GM18519 (cell line): ENCODE measurements around the gene PTPRG.

Source experiments
- ATAC-seq: cut with Tn5 transposase; IDR thresholded peaks from one replicate; pipeline ENCODE4 v1.9.1; 2021; ENCODE audit warnings: mild to moderate bottlenecking, moderate library complexity; ENCODE audit not compliant: unreplicated experiment, low FRiP score

Gene PTPRG

GRCh38 chr3:62178739-62179600 is 617.6 kb downstream of the PTPRG start:
- ATAC-seq = no peak

- ATAC-seq = no peak
These were observed 619.1 kb downstream of the PTPRG start for GRCh38 chr3:62180514-62180913.

- ATAC-seq = no peak
These were observed 621.7 kb downstream of the PTPRG start for GRCh38 chr3:62183087-62183486.

GRCh38 chr3:62183969-62184368 is 622.6 kb downstream of the PTPRG start:
- ATAC-seq = no peak

- ATAC-seq = no peak
These were observed 623.2 kb downstream of the PTPRG start for GRCh38 chr3:62184559-62184958.

- ATAC-seq = no peak
These were observed 625.7 kb downstream of the PTPRG start for GRCh38 chr3:62187022-62187431.

GRCh38 chr3:62188681-62189375 is 627.5 kb downstream of the PTPRG start:
- ATAC-seq = no peak

- no peak for ATAC-seq
These were observed 628.0 kb downstream of the PTPRG start for GRCh38 chr3:62189376-62189698.

GRCh38 chr3:62192891-62193290 is 631.5 kb downstream of the PTPRG start:
- no peak for ATAC-seq

- no peak for ATAC-seq
These were observed 632.4 kb downstream of the PTPRG start for GRCh38 chr3:62193586-62194345.

- ATAC-seq = no peak
These were observed 636.1 kb downstream of the PTPRG start for GRCh38 chr3:62197350-62198012.

- no peak for ATAC-seq
These were observed 637.8 kb downstream of the PTPRG start for GRCh38 chr3:62199126-62199525.

GRCh38 chr3:62201438-62202035 is 640.2 kb downstream of the PTPRG start:
- no peak for ATAC-seq

GRCh38 chr3:62203152-62203551 is 641.8 kb downstream of the PTPRG start:
- no peak for ATAC-seq

- no peak for ATAC-seq
These were observed 642.2 kb downstream of the PTPRG start for GRCh38 chr3:62203561-62203960.

GRCh38 chr3:62207197-62207596 is 645.8 kb downstream of the PTPRG start:
- no peak for ATAC-seq

GRCh38 chr3:62208385-62208784 is 647.0 kb downstream of the PTPRG start:
- ATAC-seq = no peak

- ATAC-seq = no peak
These were observed 647.7 kb downstream of the PTPRG start for GRCh38 chr3:62209101-62209500.

GRCh38 chr3:62210011-62210410 is 648.6 kb downstream of the PTPRG start:
- no peak for ATAC-seq

- ATAC-seq = no peak
These were observed 650.5 kb downstream of the PTPRG start for GRCh38 chr3:62211675-62212429.
